GM19467 (cell line): ENCODE results near the gene YIPF4.
"Not testable (repeated sequence)": the region's sequence is repeated elsewhere in the genome, so short reads cannot be mapped to it uniquely, and the experiment has no call there.

Source experiments
- ATAC-seq: cut with Tn5 transposase; IDR thresholded peaks from one replicate; pipeline ENCODE4 v1.9.1; 2021; ENCODE audit warnings: mild to moderate bottlenecking, moderate library complexity; ENCODE audit not compliant: unreplicated experiment

YIPF4 gene

DNA sequence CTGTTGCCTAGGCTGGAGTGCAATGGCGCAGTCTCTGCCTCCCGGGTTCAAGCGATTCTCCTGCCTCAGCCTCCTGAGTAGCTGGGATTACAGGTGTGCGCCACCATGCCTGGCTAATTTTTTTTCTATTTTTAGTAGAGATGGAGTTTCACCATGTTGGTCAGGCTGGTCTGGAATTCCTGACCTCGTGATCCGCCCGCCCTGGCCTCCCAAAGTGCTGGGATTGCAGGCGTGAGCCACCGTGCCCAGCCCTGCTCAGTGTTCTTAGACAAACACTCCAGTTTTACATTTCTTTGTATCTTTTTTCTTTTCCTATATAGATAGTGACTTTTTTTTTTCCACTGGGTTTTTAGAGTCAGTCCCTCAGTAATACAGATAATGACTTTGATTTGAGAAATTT, 86.6 kb downstream of the YIPF4 start:
- not testable (repeated sequence) for ATAC-seq

DNA sequence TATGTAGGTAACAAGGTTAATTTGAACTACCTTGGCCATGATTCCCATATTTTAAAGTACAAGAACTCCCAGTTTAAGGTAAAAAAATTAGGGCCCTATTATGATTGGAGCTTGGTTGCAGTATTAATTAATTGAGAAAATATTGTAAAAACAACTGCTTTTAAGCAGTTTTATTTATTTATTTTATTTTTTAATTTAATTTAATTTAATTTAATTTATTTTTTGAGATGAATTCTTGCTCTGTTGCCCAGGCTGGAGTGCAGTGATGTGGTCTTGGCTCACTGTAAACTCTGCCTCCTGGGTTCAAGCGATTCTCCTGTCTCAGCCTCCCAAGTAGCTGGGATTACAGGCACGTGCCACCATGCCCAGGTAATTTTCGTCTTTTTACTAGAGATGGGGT, 88.0 kb downstream of the YIPF4 start:
- ATAC-seq, result not testable (repeated sequence)
